WERI-Rb-1 (cell line): ENCODE measurements around the gene ZGPAT.

Experiments
- DNase-seq: peaks from one replicate; pipeline ENCODE4 v3.0.0-alpha.2; 2020
- H3K27ac ChIP-seq: fragments of 250-450 bp; sonication (Bioruptor Pico); 2 replicates; pipeline ENCODE4 v1.5.1; 2020; ENCODE audit warnings: mild to moderate bottlenecking, moderate library complexity
- H3K27me3 ChIP-seq: fragments of 250-450 bp; sonication (Bioruptor Pico); 2 replicates; pipeline ENCODE4 v1.5.1; 2021; ENCODE audit warnings: mild to moderate bottlenecking, low read depth, moderate library complexity; ENCODE audit not compliant: insufficient read depth, severe bottlenecking
- H3K36me3 ChIP-seq: fragments of 250-450 bp; sonication (Bioruptor Pico); 2 replicates; pipeline ENCODE4 v1.5.1; 2020; ENCODE audit warnings: mild to moderate bottlenecking, moderate library complexity
- H3K4me3 ChIP-seq: 2 replicates; pipeline ENCODE4 v1.5.1; 2011; ENCODE audit warnings: low read depth, mild to moderate bottlenecking, control low read depth, low read length
- H3K9me3 ChIP-seq: fragments of 250-450 bp; sonication (Bioruptor Pico); 2 replicates; pipeline ENCODE4 v1.5.1; 2021; ENCODE audit warnings: mild to moderate bottlenecking, moderate library complexity; ENCODE audit not compliant: severe bottlenecking
- CTCF ChIP-seq: IDR thresholded peaks from 2 replicates; pipeline ENCODE4 v1.5.1; 2011; ENCODE audit warnings: low read depth, mild to moderate bottlenecking, control low read depth, inconsistent platforms, low read length

ZGPAT gene

GRCh38 chr20:63693733-63694583 is 13.9 kb upstream of the ZGPAT start:
- H3K36me3 ChIP-seq = peaks cover 40% of the 10 kb centered on the region
- H3K4me3 ChIP-seq = no peak overlapping the region
- no peaks in the 10 kb centered on the region for H3K9me3 ChIP-seq
- H3K27me3 ChIP-seq = no peaks in the 10 kb centered on the region
- no peak overlapping the region for H3K27ac ChIP-seq
- TF ChIP-seq CTCF = no peak
- no peak for DNase-seq

DNA sequence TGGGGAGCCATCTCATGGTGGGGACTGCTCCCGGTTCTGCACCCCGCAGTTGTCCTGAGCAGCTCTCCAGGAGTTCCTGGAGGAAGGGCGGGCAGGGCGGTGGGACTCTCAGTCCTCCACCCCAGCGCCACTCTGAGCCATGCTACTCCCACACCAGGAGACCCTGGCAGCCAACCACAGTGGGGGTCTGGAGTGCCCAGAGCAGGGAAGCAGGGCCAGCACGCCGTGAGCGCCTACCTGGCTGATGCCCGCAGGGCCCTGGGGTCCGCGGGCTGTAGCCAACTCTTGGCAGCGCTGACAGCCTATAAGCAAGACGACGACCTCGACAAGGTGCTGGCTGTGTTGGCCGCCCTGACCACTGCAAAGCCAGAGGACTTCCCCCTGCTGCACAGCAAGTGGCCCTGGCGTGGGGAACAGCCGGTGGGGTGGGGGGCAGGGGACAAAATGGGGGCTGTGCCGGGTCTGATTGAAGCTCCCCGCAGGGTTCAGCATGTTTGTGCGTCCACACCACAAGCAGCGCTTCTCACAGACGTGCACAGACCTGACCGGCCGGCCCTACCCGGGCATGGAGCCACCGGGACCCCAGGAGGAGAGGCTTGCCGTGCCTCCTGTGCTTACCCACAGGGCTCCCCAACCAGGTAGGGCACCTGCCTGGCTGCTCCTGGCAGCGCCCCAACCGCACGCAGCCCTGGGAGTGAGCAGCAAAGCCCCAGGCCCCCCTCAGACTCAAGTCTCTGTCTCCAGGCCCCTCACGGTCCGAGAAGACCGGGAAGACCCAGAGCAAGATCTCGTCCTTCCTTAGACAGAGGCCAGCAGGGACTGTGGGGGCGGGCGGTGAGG is 13.0 kb upstream of the ZGPAT start:
- H3K9me3 ChIP-seq = no peaks in the 10 kb centered on the region
- H3K27me3 ChIP-seq = no peaks in the 10 kb centered on the region
- no peak for DNase-seq
- TF ChIP-seq CTCF = no peak
- H3K36me3 ChIP-seq = peaks cover 40% of the 10 kb centered on the region
- no peak overlapping the region for H3K27ac ChIP-seq
- H3K4me3 ChIP-seq = no peak overlapping the region

DNA sequence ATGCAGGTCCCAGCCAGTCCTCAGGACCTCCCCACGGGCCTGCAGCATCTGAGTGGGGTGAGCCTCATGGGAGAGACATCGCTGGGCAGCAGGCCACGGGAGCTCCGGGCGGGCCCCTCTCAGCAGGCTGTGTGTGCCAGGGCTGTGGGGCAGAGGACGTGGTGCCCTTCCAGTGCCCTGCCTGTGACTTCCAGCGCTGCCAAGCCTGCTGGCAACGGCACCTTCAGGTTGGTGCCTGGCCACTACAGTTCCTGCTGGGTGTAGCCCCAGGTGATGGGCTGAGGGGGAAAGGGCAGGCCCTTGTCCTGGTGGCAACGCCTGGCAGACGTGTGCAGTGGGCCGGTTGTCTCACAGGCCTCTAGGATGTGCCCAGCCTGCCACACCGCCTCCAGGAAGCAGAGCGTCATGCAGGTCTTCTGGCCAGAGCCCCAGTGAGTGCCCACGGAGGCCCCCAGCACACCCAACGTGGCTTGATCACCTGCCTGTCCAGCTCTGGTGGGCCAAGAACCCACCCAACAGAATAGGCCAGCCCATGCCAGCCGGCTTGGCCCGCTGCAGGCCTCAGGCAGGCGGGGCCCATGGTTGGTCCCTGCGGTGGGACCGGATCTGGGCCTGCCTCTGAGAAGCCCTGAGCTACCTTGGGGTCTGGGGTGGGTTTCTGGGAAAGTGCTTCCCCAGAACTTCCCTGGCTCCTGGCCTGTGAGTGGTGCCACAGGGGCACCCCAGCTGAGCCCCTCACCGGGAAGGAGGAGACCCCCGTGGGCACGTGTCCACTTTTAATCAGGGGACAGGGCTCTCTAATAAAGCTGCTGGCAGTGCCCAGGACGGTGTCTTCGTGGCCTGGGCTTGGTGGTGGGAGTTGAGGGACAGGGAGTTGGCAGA is 12.2 kb upstream of the ZGPAT start:
- DNase-seq = no peak
- no peak for TF ChIP-seq CTCF
- Histone ChIP-seq H3K36me3 (peaks cover 40% of the 10 kb centered on the region), H3K27ac (no peak overlapping the region), H3K27me3 (no peaks in the 10 kb centered on the region), H3K4me3 (no peak overlapping the region), H3K9me3 (no peaks in the 10 kb centered on the region)

DNA sequence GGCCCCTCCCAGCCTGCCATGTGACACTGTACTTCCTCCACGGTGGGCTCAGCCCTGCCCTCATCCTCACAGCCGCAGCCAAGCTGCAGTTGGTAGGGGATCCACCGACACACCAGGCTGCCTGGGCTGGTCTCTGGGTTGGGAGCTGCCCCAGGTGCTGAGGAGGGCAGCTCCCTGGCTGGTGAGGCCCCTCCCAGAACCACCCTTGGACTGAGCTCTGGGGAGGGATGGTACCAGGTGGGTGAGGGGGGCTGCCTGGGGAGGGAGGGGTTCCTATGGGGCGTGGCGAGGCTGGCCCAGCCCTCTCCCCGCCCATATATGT is 11.6 kb upstream of the ZGPAT start:
- H3K36me3 ChIP-seq = peaks cover 40% of the 10 kb centered on the region
- no peak overlapping the region for H3K4me3 ChIP-seq
- H3K27ac ChIP-seq = no peak overlapping the region
- no peak for DNase-seq
- no peak for TF ChIP-seq CTCF
- no peaks in the 10 kb centered on the region for H3K9me3 ChIP-seq
- H3K27me3 ChIP-seq = no peaks in the 10 kb centered on the region

- Histone ChIP-seq H3K36me3 (peaks cover 40% of the 10 kb centered on the region), H3K4me3 (no peak within 1 kb of the TSS)
Observed at GRCh38 chr20:63696628-63697356, 11.0 kb upstream of the ZGPAT start, which contains the start of gene TNFRSF6B. Gene TNFRSF6B, plus strand, starts transcription at chr20:63696652. Its CDS starts 116 bp downstream, at chr20:63696768.

More at GRCh38 chr20:63696628-63697356, 11.0 kb upstream of the ZGPAT start, which contains the start of gene TNFRSF6B:
- no peak for TF ChIP-seq CTCF
- no peak for DNase-seq
- no peaks in the 10 kb centered on the region for H3K9me3 ChIP-seq
- H3K27me3 ChIP-seq = no peaks in the 10 kb centered on the region
- no peak within 1 kb of the TSS for H3K27ac ChIP-seq
